ENCODE results near the gene RFC2.
A peak's percentile ranks its signal among the peaks of the same experiment; 100 is the strongest.

DNA sequence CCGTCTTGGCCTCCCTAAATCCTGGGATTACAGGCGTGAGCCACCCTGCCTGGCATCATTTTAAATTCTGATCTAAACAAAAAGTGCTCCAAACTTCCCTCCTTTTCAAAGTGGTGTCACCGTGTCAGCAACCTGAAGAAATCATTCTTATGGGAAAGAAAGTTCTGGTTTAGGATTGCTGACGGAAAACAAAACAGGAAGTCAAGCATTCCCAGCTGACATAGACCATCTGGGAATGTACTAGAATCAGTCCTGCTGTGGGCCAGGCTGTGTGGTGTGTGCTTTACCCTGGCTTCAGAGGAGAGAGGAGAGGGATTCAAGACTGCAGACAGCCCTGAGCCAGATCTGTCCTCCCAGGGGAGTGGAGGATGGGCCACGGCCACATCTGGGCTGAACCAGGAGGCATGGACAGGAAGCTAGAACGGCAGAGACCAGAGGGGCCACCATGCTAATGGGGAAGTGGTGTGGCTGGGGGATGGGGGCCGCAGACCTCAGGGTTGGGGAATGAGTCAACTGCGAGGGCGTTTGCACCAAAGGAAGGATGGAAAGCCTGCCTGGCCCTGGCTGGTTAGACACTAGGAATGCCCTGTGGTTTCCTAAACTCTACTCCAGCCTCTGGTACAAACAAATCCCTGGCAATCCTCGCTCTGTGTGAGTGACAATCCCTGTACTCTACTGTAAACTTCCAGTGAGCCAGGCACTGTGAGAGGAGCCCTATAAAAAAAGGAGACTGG lies 18.3 kb upstream of the RFC2 start:
- TF ChIP-seq CTCF (IDR thresholded peaks at IDR 0.05; ENCODE audit: low read depth, low read length) (no peak), POLR2A (IDR thresholded peaks at IDR 0.05; ENCODE audit: extremely low read depth, insufficient read length) (no peak), MYC (IDR thresholded peaks at IDR 0.05; ENCODE audit: low read depth, low read length) (peak; percentile 98)
- TF ChIP-seq, protein P1, sequence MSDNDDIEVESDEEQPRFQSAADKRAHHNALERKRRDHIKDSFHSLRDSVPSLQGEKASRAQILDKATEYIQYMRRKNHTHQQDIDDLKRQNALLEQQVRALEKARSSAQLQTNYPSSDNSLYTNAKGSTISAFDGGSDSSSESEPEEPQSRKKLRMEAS (IDR thresholded peaks at IDR 0.05; ENCODE audit: low read depth, low read length): peak; percentile 92

All from NB4 (cell line).